Activated CD4-positive, alpha-beta memory T cell treated with anti-CD3 and anti-CD28 coated beads for 36 hours (primary cell): ENCODE data around the gene MOB3C. TPM values are rescaled to one million over a fixed set of nuclear protein-coding genes. Genes with fewer than 3 reads are reported as not detected.

Source experiments
- CTCF ChIA-PET: fragments of 350-600 bp; sonication (Branson Sonifier 250); formaldehyde crosslinking; loops from one replicate; lab custom pipeline; 2021; ENCODE audit warnings: antibody characterized with exemption, inconsistent platforms; lab: Charles Lee
- POLR2A ChIA-PET: fragments of 350-600 bp; sonication (Branson Sonifier 250); formaldehyde crosslinking; loops from one replicate; lab custom pipeline; 2021; ENCODE audit warnings: antibody characterized with exemption; lab: Charles Lee
- DNase-seq: peaks from one replicate; pipeline ENCODE4 v3.0.0-alpha.2; 2020
- H3K27ac Mint-ChIP-seq: one replicate; pipeline ENCODE4 v1.8.0; 2021; ENCODE audit warnings: mixed read lengths
- H3K27me3 Mint-ChIP-seq: one replicate; pipeline ENCODE4 v1.8.0; 2021; ENCODE audit warnings: mixed read lengths
- H3K36me3 Mint-ChIP-seq: one replicate; pipeline ENCODE4 v1.8.0; 2021; ENCODE audit warnings: mixed read lengths
- H3K4me1 Mint-ChIP-seq: one replicate; pipeline ENCODE4 v1.8.0; 2021; ENCODE audit warnings: low read depth, mixed read lengths
- H3K4me3 Mint-ChIP-seq: one replicate; pipeline ENCODE4 v1.8.0; 2021; ENCODE audit warnings: mild to moderate bottlenecking, mixed read lengths
- H3K9me3 Mint-ChIP-seq: one replicate; pipeline ENCODE4 v1.8.0; 2021; ENCODE audit warnings: mixed read lengths
- intact Hi-C: fragments of 100-400 bp; cut with micrococcal nuclease; formaldehyde crosslinking; loops from one replicate; pipeline ENCODE4 v1.15.1; 2023
- total RNA-seq, 2 experiments: library from RNA; stranded (reverse); gene quantifications; one replicate each; pipeline ENCODE4 v1.2.3, GENCODE V29; 2021

The MOB3C gene
- total RNA-seq, 2 experiments from 2014 or later: 8.2 to 10.0 TPM

GRCh38 chr1:46585312-46585938 lies 31.2 kb downstream of the MOB3C start:
- no peaks in the 10 kb centered on the region for H3K27me3 Mint-ChIP-seq
- no peak overlapping the region for H3K4me3 Mint-ChIP-seq
- CTCF ChIA-PET: no interaction called here
- intact Hi-C loops: no loop called here
- POLR2A ChIA-PET: interaction anchor here (1.2 kb wide), 1 partner anchor 18 kb away, joined by 3 read pairs; no protein-coding TSS in a partner anchor
- H3K9me3 Mint-ChIP-seq: no peaks in the 10 kb centered on the region
- H3K36me3 Mint-ChIP-seq: peaks cover 30% of the 10 kb centered on the region
- no peak overlapping the region for H3K27ac Mint-ChIP-seq
- no peak for DNase-seq
- H3K4me1 Mint-ChIP-seq: peaks cover 22% of the 10 kb centered on the region

GRCh38 chr1:46583494-46583893 lies 33.1 kb downstream of the MOB3C start:
- CTCF ChIA-PET: no interaction called here
- POLR2A ChIA-PET: no interaction called here
- Mint-ChIP-seq H3K9me3 (no peaks in the 10 kb centered on the region), H3K27ac (no peak overlapping the region), H3K36me3 (peaks cover 21% of the 10 kb centered on the region), H3K4me3 (no peak overlapping the region), H3K4me1 (peaks cover 24% of the 10 kb centered on the region), H3K27me3 (no peaks in the 10 kb centered on the region)
- intact Hi-C loops: no loop called here
- DNase-seq: no peak

GRCh38 chr1:46582972-46583371 lies 33.6 kb downstream of the MOB3C start:
- no peak for DNase-seq
- Mint-ChIP-seq H3K27me3 (no peaks in the 10 kb centered on the region), H3K9me3 (no peaks in the 10 kb centered on the region), H3K27ac (no peak overlapping the region), H3K4me3 (no peak overlapping the region), H3K36me3 (peaks cover 23% of the 10 kb centered on the region), H3K4me1 (peaks cover 24% of the 10 kb centered on the region)
- POLR2A ChIA-PET: no interaction called here
- CTCF ChIA-PET: interaction anchor here (2.2 kb wide), 1 partner anchor 21 kb away, joined by 8 read pairs; the partner anchor contains the start of gene MKNK1
- intact Hi-C loops: no loop called here

GRCh38 chr1:46581681-46582455 lies 34.7 kb downstream of the MOB3C start:
- ChIA-PET CTCF (interaction anchor here (0.8 to 2.2 kb wide), 2 partner anchors 22 to 144 kb away, joined by 3 to 8 read pairs; partner anchors contain the start of gene MKNK1), POLR2A (interaction anchor here (0.6 to 1.0 kb wide), 2 partner anchors 22 to 278 kb away, joined by 3 to 4 read pairs; partner anchors contain the start of gene MKNK1)
- Mint-ChIP-seq H3K27me3 (no peaks in the 10 kb centered on the region), H3K9me3 (no peaks in the 10 kb centered on the region), H3K4me1 (peaks cover 24% of the 10 kb centered on the region), H3K36me3 (peaks cover 28% of the 10 kb centered on the region), H3K27ac (peak overlapping the region; percentile 88), H3K4me3 (peak overlapping the region; percentile 14)
- intact Hi-C loops: no loop called here
- DNase-seq: peak; percentile 32

- Mint-ChIP-seq H3K36me3 (peaks cover 28% of the 10 kb centered on the region), H3K27ac (peak overlapping the region; percentile 38), H3K9me3 (no peaks in the 10 kb centered on the region), H3K4me1 (peaks cover 24% of the 10 kb centered on the region), H3K4me3 (no peak overlapping the region), H3K27me3 (no peaks in the 10 kb centered on the region)
- DNase-seq: no peak
- POLR2A ChIA-PET: no interaction called here
- CTCF ChIA-PET: interaction anchor here (1.0 to 2.2 kb wide), 3 partner anchors 10 to 138 kb away, joined by 3 to 8 read pairs (median 3); partner anchors contain the start of gene MKNK1
- intact Hi-C loops: no loop called here
Observed at GRCh38 chr1:46580140-46580903, 36.3 kb downstream of the MOB3C start.

GRCh38 chr1:46577671-46578070 lies 38.9 kb downstream of the MOB3C start:
- H3K36me3 Mint-ChIP-seq: peaks cover 22% of the 10 kb centered on the region
- DNase-seq: no peak
- no peak overlapping the region for H3K4me3 Mint-ChIP-seq
- H3K27me3 Mint-ChIP-seq: no peaks in the 10 kb centered on the region
- intact Hi-C loops: no loop called here
- H3K4me1 Mint-ChIP-seq: peaks cover 21% of the 10 kb centered on the region
- H3K27ac Mint-ChIP-seq: no peak overlapping the region
- no peaks in the 10 kb centered on the region for H3K9me3 Mint-ChIP-seq
- ChIA-PET POLR2A (no interaction called here), CTCF (interaction anchor here (1.0 kb wide), 1 partner anchor 147 kb away, joined by 3 read pairs; no protein-coding TSS in a partner anchor)

GRCh38 chr1:46576596-46576995 lies 40.0 kb downstream of the MOB3C start:
- ChIA-PET CTCF (no interaction called here), POLR2A (no interaction called here)
- intact Hi-C loops: no loop called here
- no peak overlapping the region for H3K4me3 Mint-ChIP-seq
- no peak for DNase-seq
- H3K27me3 Mint-ChIP-seq: no peaks in the 10 kb centered on the region
- peaks cover 20% of the 10 kb centered on the region for H3K36me3 Mint-ChIP-seq
- H3K9me3 Mint-ChIP-seq: no peaks in the 10 kb centered on the region
- peaks cover 11% of the 10 kb centered on the region for H3K4me1 Mint-ChIP-seq
- H3K27ac Mint-ChIP-seq: no peak overlapping the region

- no peak for DNase-seq
- CTCF ChIA-PET: interaction anchor here (0.6 kb wide), 1 partner anchor 228 kb away, joined by 3 read pairs; no protein-coding TSS in a partner anchor
- Mint-ChIP-seq H3K9me3 (no peaks in the 10 kb centered on the region), H3K4me3 (no peak overlapping the region), H3K4me1 (peaks cover 5% of the 10 kb centered on the region), H3K27ac (no peak overlapping the region), H3K27me3 (no peaks in the 10 kb centered on the region), H3K36me3 (peaks cover 18% of the 10 kb centered on the region)
- POLR2A ChIA-PET: no interaction called here
- intact Hi-C loops: no loop called here
Observed at GRCh38 chr1:46575778-46576177, 40.8 kb downstream of the MOB3C start.

- no peak overlapping the region for H3K27ac Mint-ChIP-seq
- CTCF ChIA-PET: no interaction called here
Observed at GRCh38 chr1:46575300-46575699, 41.3 kb downstream of the MOB3C start.

GRCh38 chr1:46571691-46572225 lies 44.9 kb downstream of the MOB3C start:
- ChIA-PET CTCF (interaction anchor here (0.9 to 1.3 kb wide), 3 partner anchors 24 to 125 kb away, joined by 3 read pairs; no protein-coding TSS in a partner anchor), POLR2A (no interaction called here)
- Mint-ChIP-seq H3K36me3 (peaks cover 5% of the 10 kb centered on the region), H3K4me3 (no peak overlapping the region), H3K27me3 (no peaks in the 10 kb centered on the region), H3K4me1 (no peaks in the 10 kb centered on the region), H3K27ac (no peak overlapping the region), H3K9me3 (no peaks in the 10 kb centered on the region)
- intact Hi-C loops: no loop called here
- DNase-seq: no peak

More at GRCh38 chr1:46575300-46575699, 41.3 kb downstream of the MOB3C start:
- Mint-ChIP-seq H3K4me1 (peaks cover under 1% of the 10 kb centered on the region), H3K27me3 (no peaks in the 10 kb centered on the region), H3K9me3 (no peaks in the 10 kb centered on the region), H3K36me3 (peaks cover 14% of the 10 kb centered on the region), H3K4me3 (no peak overlapping the region)
- POLR2A ChIA-PET: no interaction called here
- intact Hi-C loops: no loop called here
- no peak for DNase-seq

- POLR2A ChIA-PET: no interaction called here
- peaks cover 5% of the 10 kb centered on the region for H3K36me3 Mint-ChIP-seq
- CTCF ChIA-PET: interaction anchor here (0.6 to 1.3 kb wide), 3 partner anchors 10 to 128 kb away, joined by 3 read pairs; no protein-coding TSS in a partner anchor
Observed at GRCh38 chr1:46569884-46570725, 46.5 kb downstream of the MOB3C start.

More at GRCh38 chr1:46569884-46570725, 46.5 kb downstream of the MOB3C start:
- Mint-ChIP-seq H3K9me3 (no peaks in the 10 kb centered on the region), H3K4me1 (no peaks in the 10 kb centered on the region), H3K27me3 (no peaks in the 10 kb centered on the region), H3K4me3 (no peak overlapping the region), H3K27ac (no peak overlapping the region)
- DNase-seq: no peak
- intact Hi-C loops: no loop called here
